Astrocyte of the spinal cord (primary cell): Measurements from ENCODE around the gene DEXI.

Source experiments
- DNase-seq: peaks from one replicate; pipeline ENCODE4 v3.0.0; 2011; ENCODE audit warnings: low read depth, low spot score
- H3K4me3 ChIP-seq: 2 replicates; pipeline ENCODE4 v1.5.1; 2011; ENCODE audit warnings: low read depth, mild to moderate bottlenecking, low read length, moderate library complexity
- in situ Hi-C: cut with HindIII; loops from 2 replicates; pipeline ENCODE4 v1.10.0; 2017; ENCODE audit warnings: low sequenced_read_pairs
- TF ChIP-seq, protein P1 (sequence below): IDR thresholded peaks from 2 replicates; pipeline ENCODE4 v1.5.1; 2012; ENCODE audit warnings: low read depth, mild to moderate bottlenecking, low read length, inconsistent platforms

DEXI gene

DNA sequence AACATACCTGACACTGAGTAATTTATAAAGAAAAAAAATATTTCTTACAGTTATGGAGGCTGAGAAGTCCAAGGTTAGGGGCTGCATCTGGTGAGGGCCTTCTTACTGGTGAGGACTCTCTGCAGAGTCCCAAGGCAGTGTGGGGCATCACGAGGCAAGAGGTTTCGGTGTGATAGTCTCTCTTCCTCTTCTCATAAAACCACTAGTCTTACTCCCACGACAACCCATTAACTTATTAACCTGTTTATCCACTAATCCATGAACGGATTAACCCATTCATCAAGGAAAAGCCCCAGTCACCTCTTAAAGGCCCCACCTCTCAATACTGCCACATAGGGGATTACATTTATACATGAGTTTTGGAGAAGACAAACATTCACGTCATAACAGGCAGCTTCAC is 45.1 kb downstream of the DEXI start:
- H3K4me3 ChIP-seq: no peak overlapping the region
- DNase-seq: no peak
- TF ChIP-seq, protein P1, sequence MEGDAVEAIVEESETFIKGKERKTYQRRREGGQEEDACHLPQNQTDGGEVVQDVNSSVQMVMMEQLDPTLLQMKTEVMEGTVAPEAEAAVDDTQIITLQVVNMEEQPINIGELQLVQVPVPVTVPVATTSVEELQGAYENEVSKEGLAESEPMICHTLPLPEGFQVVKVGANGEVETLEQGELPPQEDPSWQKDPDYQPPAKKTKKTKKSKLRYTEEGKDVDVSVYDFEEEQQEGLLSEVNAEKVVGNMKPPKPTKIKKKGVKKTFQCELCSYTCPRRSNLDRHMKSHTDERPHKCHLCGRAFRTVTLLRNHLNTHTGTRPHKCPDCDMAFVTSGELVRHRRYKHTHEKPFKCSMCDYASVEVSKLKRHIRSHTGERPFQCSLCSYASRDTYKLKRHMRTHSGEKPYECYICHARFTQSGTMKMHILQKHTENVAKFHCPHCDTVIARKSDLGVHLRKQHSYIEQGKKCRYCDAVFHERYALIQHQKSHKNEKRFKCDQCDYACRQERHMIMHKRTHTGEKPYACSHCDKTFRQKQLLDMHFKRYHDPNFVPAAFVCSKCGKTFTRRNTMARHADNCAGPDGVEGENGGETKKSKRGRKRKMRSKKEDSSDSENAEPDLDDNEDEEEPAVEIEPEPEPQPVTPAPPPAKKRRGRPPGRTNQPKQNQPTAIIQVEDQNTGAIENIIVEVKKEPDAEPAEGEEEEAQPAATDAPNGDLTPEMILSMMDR: no peak
- in situ Hi-C loops: no loop called here

DNA sequence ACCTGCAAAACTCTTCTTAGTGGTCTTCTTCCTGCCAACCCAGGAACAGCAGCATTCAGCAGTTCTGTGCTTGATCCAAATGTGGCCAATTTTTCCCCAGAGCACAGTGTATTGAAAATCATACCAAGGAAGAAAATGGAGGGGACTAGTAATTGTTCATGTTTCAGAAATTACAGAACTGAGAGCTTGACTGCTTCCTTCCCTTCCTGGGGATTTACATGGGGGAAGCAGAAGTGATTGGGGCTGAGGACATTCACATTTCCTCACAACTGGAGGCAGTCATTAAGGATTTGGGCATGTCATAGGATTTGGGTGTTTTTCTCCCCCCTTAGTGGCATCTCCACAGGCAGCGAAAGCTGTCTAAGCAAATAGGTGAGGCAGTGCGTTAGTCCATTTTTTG is 45.5 kb downstream of the DEXI start:
- DNase-seq: no peak
- in situ Hi-C loops: no loop called here
- TF ChIP-seq, protein P1: no peak
- no peak overlapping the region for H3K4me3 ChIP-seq

DNA sequence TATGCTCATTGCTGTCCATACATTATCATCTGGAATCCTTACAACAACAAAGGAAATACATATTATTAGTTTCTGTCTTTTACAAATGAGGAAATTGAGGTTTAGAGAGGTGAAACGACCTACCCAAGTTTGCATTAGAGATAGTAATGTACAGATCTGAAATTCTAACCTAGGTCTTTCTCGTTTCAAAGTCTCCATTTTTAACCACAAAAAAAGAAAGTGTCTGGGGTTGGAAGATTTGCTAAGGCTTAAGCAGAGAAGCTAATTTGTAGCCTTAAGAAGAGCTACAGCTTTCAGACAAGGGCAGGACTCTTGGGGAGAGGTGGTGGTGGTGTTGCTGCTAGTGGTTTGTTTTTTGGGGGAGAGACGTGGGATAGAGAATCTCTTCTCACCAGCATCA is 46.1 kb downstream of the DEXI start:
- in situ Hi-C loops: no loop called here
- H3K4me3 ChIP-seq: no peak overlapping the region
- DNase-seq: no peak
- TF ChIP-seq, protein P1: no peak

DNA sequence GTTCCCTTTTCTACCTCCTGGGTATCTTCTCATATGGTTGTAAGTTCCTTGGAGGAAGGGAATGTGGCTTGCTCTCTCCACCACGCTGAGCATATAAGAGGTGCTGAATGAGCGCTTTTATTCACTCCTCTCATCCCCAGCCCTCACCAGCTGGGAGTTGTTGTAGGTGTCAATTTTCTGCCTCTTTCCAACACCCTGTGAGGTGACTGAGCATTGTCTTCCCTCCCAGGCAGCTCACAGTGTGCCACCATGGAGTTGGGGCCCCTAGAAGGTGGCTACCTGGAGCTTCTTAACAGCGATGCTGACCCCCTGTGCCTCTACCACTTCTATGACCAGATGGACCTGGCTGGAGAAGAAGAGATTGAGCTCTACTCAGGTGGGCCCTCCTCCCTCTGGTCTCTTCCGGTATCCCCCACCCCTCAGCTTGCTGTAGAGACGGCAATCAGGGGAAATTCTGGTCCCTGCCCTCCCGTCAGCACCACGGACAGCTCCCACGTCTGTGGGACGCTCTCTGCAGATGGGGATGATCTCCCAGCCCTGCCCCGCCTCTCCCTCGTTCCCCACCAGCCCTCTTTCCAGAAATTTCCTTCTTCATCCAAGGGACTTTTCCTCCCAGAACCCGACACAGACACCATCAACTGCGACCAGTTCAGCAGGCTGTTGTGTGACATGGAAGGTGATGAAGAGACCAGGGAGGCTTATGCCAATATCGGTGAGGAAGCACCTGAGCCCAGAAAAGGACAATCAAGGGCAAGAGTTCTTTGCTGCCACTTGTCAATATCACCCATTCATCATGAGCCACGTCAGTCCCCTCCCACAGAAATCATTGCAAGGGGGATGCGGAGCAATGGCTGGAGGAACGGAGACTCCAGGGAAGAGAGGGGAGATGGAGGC is 47.0 kb downstream of the DEXI start:
- in situ Hi-C loops: no loop called here
- TF ChIP-seq, protein P1: no peak
- H3K4me3 ChIP-seq: no peak overlapping the region
- peak; percentile 14 for DNase-seq

DNA sequence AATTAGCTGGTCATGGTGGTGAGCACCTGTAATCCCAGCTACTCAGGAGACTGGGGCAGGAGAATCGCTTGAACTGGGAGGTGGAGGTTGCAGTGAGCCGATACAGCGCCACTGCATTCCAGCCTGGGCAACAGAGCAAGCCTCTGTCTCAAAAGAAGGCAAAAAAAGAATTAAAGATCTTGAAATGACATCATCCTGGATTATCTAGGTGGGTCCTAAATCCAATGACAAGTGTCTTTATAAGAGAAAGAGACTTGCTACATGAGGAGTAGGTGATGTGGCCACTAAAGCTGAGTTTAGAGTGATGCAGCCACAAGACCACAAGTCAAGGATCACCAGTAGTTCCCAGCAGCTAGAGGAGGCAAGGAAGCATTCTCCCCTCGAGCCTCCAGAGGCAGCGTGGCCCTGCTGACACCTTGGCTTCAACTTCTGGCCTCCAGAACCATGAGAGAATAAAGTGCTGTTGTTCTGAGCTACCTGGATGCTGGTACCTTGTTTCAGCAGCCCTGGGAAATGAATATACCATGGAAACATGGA is 49.4 kb downstream of the DEXI start:
- in situ Hi-C loops: no loop called here
- TF ChIP-seq, protein P1: no peak
- DNase-seq: no peak
- no peak overlapping the region for H3K4me3 ChIP-seq

DNA sequence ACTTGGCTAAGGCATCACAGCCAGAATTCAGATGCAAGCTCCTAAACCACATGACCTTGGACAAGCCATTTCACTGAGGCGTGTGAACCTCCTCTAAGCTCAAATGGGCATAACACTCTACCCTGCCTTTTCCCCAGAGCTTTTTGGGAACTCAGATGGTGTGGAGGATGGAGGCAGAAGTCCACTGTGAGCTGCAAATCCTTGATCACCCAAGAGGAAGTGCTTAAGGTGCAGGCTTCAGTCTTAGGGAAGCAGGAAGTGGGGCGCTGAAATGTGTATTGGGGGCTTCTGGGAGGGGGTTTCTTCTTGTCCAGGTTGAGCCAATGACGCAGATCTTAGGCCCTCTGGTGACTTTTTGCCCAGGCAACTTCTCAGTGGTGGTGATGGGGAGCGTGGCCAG is 52.4 kb downstream of the DEXI start:
- TF ChIP-seq, protein P1: no peak
- in situ Hi-C loops: no loop called here
- no peak for DNase-seq
- no peak overlapping the region for H3K4me3 ChIP-seq
